Thyroid gland (tissue), 4 donors: Measurements from ENCODE around the gene WDR44.

Experiments used
- CTCF ChIP-seq, 6 experiments: fragments of 200-600 bp in 3 of 6; fragments of 450-650 bp in 3 of 6; sonication (generic) in 3 of 6; IDR thresholded peaks; one replicate each; pipeline ENCODE4 v1.5.1; 2016 to 2019; ENCODE audit warnings: antibody characterized with exemption in 6 of 6, mild to moderate bottlenecking in 2 of 6, inconsistent platforms in 1 of 6, moderate library complexity in 1 of 6
- POLR2A ChIP-seq, 2 donors: fragments of 450-650 bp; IDR thresholded peaks; one replicate each; pipeline ENCODE4 v1.6.1; 2017; ENCODE audit warnings: antibody characterized with exemption in 2 of 2, mild to moderate bottlenecking in 2 of 2, moderate library complexity in 1 of 2

GRCh38 chrX:118464501-118464900 lies 118.6 kb downstream of the WDR44 start:
- TF ChIP-seq CTCF (IDR thresholded peaks at IDR 0.05) (no peak), POLR2A (IDR thresholded peaks at IDR 0.05) (no peak)
